ENCODE measurements around the gene EYA4. TPM values are rescaled to one million over a fixed set of nuclear protein-coding genes. Genes with fewer than 3 reads are reported as not detected.

Gene EYA4
- total and polyA plus RNA-seq, 2 donors (not counting 1 experiment from before 2014, with no cell fraction given): 4.6 to 38.0 TPM

GRCh38 chr6:133277228-133277899 lies 36.2 kb downstream of the EYA4 start:
- no peaks in the 10 kb centered on the region for H3K27me3 ChIP-seq (ENCODE audit: control insufficient read depth, insufficient read depth, low read length)
- no peaks in the 10 kb centered on the region for H3K4me1 ChIP-seq (ENCODE audit: control insufficient read depth, extremely low read depth, insufficient read depth, low read length)
- H2AFZ ChIP-seq (ENCODE audit: low read length): no peak overlapping the region
- no peaks in the 10 kb centered on the region for H3K36me3 ChIP-seq (ENCODE audit: control insufficient read depth, insufficient read depth, low read length)
- H3K4me2 ChIP-seq (ENCODE audit: extremely low read depth, insufficient read depth, low read length): no peak overlapping the region
- no peaks in the 10 kb centered on the region for H3K79me2 ChIP-seq (ENCODE audit: control insufficient read depth, insufficient read depth, low read length)
- no peaks in the 10 kb centered on the region for H3K9me3 ChIP-seq (ENCODE audit: control insufficient read depth, insufficient read depth, low read depth, low read length)
- no peak for TF ChIP-seq EZH2 (IDR thresholded peaks at IDR 0.05; ENCODE audit: low read length, missing control alignments)
- TF ChIP-seq, protein P1, sequence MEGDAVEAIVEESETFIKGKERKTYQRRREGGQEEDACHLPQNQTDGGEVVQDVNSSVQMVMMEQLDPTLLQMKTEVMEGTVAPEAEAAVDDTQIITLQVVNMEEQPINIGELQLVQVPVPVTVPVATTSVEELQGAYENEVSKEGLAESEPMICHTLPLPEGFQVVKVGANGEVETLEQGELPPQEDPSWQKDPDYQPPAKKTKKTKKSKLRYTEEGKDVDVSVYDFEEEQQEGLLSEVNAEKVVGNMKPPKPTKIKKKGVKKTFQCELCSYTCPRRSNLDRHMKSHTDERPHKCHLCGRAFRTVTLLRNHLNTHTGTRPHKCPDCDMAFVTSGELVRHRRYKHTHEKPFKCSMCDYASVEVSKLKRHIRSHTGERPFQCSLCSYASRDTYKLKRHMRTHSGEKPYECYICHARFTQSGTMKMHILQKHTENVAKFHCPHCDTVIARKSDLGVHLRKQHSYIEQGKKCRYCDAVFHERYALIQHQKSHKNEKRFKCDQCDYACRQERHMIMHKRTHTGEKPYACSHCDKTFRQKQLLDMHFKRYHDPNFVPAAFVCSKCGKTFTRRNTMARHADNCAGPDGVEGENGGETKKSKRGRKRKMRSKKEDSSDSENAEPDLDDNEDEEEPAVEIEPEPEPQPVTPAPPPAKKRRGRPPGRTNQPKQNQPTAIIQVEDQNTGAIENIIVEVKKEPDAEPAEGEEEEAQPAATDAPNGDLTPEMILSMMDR (conservative IDR thresholded peaks at IDR 0.05 in 1 of 2, IDR thresholded peaks at IDR 0.05 in 1 of 2; ENCODE audit: low read depth in 1 of 2, low read length in 2 of 2): no peak
- DNase-seq (ENCODE audit: low read depth in 2 of 2): no peak
- H3K4me3 ChIP-seq (replicated peaks in 1 of 4; ENCODE audit: control extremely low read depth in 1 of 4, insufficient read depth in 1 of 4, low read depth in 3 of 4, low read length in 4 of 4): no peak overlapping the region
- H4K20me1 ChIP-seq (ENCODE audit: control insufficient read depth, extremely low read depth, insufficient read depth, low read length): no peaks in the 10 kb centered on the region
- no peak overlapping the region for H3K27ac ChIP-seq (ENCODE audit: insufficient read depth, low read length)
- H3K9ac ChIP-seq (ENCODE audit: insufficient read depth, low read length): no peak overlapping the region

DNA sequence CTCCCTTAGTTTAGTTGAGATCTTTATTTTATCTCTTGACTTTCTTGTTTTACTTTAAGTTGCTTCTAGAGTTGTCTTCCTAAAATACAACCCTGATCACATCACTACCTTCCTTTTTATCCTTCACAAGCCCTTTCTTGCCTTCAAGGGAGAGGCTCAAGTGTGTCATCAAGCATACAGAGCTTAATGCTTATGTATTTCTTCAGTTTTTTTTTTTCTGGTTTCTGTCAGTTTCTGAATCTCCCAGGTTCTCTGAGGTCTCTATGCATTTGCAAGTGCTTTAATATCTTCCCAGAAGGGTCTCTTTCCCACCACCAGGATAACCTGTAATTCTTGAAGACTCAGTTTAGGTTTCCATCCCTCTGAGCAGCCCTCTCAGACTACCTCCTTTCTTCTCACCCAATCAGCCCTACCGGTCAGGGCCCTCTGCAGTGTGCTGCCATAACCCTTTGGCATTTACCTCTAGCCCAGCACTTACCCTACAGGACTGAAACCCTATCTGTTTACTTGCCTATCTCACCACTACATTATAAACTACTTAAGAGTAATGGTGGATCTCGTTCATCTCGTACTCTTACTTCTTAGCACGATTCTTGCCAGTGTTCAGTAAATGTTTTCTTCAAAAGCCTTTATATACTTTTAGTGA lies 36.9 kb downstream of the EYA4 start:
- Histone ChIP-seq H3K4me1 (ENCODE audit: control insufficient read depth, extremely low read depth, insufficient read depth, low read length) (no peaks in the 10 kb centered on the region), H3K4me2 (ENCODE audit: extremely low read depth, insufficient read depth, low read length) (no peak overlapping the region), H4K20me1 (ENCODE audit: control insufficient read depth, extremely low read depth, insufficient read depth, low read length) (no peaks in the 10 kb centered on the region), H3K9me3 (ENCODE audit: control insufficient read depth, insufficient read depth, low read depth, low read length) (no peaks in the 10 kb centered on the region), H3K9ac (ENCODE audit: insufficient read depth, low read length) (no peak overlapping the region), H3K79me2 (ENCODE audit: control insufficient read depth, insufficient read depth, low read length) (no peaks in the 10 kb centered on the region), H3K4me3 (replicated peaks in 1 of 4; ENCODE audit: control extremely low read depth in 1 of 4, insufficient read depth in 1 of 4, low read depth in 3 of 4, low read length in 4 of 4) (no peak overlapping the region), H3K27me3 (ENCODE audit: control insufficient read depth, insufficient read depth, low read length) (no peaks in the 10 kb centered on the region), H3K36me3 (ENCODE audit: control insufficient read depth, insufficient read depth, low read length) (no peaks in the 10 kb centered on the region), H2AFZ (ENCODE audit: low read length) (no peak overlapping the region), H3K27ac (ENCODE audit: insufficient read depth, low read length) (no peak overlapping the region)
- TF ChIP-seq, protein P1 (conservative IDR thresholded peaks at IDR 0.05 in 1 of 2, IDR thresholded peaks at IDR 0.05 in 1 of 2; ENCODE audit: low read depth in 1 of 2, low read length in 2 of 2): no peak
- TF ChIP-seq EZH2 (IDR thresholded peaks at IDR 0.05; ENCODE audit: low read length, missing control alignments): no peak
- DNase-seq (ENCODE audit: low read depth in 2 of 2): no peak

DNA sequence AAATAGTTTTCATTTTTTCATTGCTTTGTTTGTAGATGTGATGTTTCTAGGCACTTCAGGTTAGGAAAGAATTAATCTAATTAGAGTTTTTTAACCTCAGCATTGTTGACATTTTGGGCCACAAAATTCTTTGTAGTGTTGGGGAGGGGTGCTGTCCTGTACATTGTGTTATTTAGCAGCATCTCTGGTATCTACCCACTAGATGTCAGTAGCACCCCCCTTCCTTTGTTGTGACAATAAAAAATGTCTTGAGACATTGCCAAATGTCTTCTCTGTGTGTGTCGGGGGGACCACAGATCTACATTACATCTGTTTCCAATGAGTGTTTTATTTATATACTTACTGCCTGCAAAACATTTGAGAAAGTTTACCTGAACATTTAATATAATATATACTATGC lies 45.6 kb downstream of the EYA4 start:
- no peak overlapping the region for H3K27ac ChIP-seq (ENCODE audit: insufficient read depth, low read length)
- H3K27me3 ChIP-seq (ENCODE audit: control insufficient read depth, insufficient read depth, low read length): no peaks in the 10 kb centered on the region
- peak; percentile 10 to 31 for DNase-seq (ENCODE audit: low read depth in 2 of 2)
- no peaks in the 10 kb centered on the region for H3K4me1 ChIP-seq (ENCODE audit: control insufficient read depth, extremely low read depth, insufficient read depth, low read length)
- no peak overlapping the region for H3K4me2 ChIP-seq (ENCODE audit: extremely low read depth, insufficient read depth, low read length)
- TF ChIP-seq, protein P1 (conservative IDR thresholded peaks at IDR 0.05 in 1 of 2, IDR thresholded peaks at IDR 0.05 in 1 of 2; ENCODE audit: low read depth in 1 of 2, low read length in 2 of 2): peak; percentile 24 to 53
- TF ChIP-seq EZH2 (IDR thresholded peaks at IDR 0.05; ENCODE audit: low read length, missing control alignments): no peak
- H3K36me3 ChIP-seq (ENCODE audit: control insufficient read depth, insufficient read depth, low read length): no peaks in the 10 kb centered on the region
- no peaks in the 10 kb centered on the region for H3K79me2 ChIP-seq (ENCODE audit: control insufficient read depth, insufficient read depth, low read length)
- H3K9me3 ChIP-seq (ENCODE audit: control insufficient read depth, insufficient read depth, low read depth, low read length): no peaks in the 10 kb centered on the region
- H2AFZ ChIP-seq (ENCODE audit: low read length): no peak overlapping the region
- no peak overlapping the region for H3K9ac ChIP-seq (ENCODE audit: insufficient read depth, low read length)
- no peak overlapping the region for H3K4me3 ChIP-seq (replicated peaks in 1 of 4; ENCODE audit: control extremely low read depth in 1 of 4, insufficient read depth in 1 of 4, low read depth in 3 of 4, low read length in 4 of 4)
- H4K20me1 ChIP-seq (ENCODE audit: control insufficient read depth, extremely low read depth, insufficient read depth, low read length): no peaks in the 10 kb centered on the region
